IPS-NIHi11 (cell line): ENCODE results near the gene DSTYK.
"Not testable (repeated sequence)": the region's sequence is repeated elsewhere in the genome, so short reads cannot be mapped to it uniquely, and the experiment has no call there.

Experiments
- DNase-seq: peaks from one replicate; pipeline ENCODE4 v3.0.0; 2012; ENCODE audit warnings: mixed read lengths, low spot score

Gene DSTYK

DNA sequence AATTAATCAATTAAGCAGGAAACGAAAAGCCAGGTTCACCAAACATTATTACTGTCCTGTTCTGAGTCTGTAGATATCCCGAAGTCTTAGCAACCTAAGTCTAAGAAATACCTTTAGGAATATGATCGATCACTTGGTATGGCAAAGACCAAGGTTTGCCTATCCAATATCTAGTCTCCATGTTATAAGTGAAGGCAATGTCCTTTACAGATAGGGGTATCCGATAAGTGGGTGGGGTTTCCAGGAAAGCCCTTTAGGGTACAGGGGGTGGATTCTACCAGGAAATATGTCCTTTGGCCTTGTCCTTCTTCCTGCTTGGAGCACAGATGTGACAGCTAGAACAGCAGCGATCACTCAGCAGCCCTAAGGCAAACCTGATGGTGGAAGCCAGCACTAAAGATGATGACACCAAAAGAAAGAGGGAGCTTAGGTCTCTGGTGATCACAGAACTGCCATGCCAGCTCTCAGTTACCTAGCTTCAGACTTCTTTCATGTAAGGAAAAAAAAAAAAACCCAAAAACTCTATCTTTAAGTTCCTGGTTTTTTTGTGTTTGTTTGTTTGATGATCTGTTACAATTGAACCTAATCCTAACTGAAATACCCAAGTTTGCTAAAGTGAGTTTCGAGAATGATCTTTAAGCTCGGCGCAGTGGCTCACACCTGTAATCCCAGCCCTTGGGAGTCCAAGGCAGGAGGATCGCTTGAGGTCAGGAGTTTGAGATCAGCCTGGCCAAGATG lies 40.8 kb downstream of the DSTYK start:
- no peak for DNase-seq

GRCh38 chr1:205169248-205169647 lies 42.3 kb downstream of the DSTYK start:
- no peak for DNase-seq

DNA sequence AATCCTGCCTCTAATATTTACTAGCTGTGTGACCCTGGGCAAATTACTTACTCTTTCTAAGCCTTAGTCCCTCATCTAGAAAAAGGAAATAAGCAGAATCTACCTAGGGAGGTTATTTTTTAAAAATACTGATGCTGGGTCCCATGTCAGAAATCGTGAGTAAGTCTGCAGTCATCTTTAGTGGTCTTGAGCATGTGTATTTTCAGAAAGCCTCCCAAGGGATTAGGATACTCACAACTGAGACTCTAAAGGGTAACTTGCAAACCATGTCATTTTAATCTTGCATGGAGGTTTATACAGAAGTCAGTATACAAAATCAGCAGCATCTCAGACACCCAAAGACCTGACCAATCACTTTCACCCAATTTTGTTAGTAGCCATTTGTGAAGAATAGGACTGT lies 43.2 kb downstream of the DSTYK start:
- DNase-seq = no peak

GRCh38 chr1:205162301-205162700 lies 49.2 kb downstream of the DSTYK start:
- DNase-seq = no peak

- no peak for DNase-seq
Measured at GRCh38 chr1:205161076-205161475, 50.4 kb downstream of the DSTYK start.

GRCh38 chr1:205158048-205158616 lies 53.4 kb downstream of the DSTYK start:
- DNase-seq = no peak

DNA sequence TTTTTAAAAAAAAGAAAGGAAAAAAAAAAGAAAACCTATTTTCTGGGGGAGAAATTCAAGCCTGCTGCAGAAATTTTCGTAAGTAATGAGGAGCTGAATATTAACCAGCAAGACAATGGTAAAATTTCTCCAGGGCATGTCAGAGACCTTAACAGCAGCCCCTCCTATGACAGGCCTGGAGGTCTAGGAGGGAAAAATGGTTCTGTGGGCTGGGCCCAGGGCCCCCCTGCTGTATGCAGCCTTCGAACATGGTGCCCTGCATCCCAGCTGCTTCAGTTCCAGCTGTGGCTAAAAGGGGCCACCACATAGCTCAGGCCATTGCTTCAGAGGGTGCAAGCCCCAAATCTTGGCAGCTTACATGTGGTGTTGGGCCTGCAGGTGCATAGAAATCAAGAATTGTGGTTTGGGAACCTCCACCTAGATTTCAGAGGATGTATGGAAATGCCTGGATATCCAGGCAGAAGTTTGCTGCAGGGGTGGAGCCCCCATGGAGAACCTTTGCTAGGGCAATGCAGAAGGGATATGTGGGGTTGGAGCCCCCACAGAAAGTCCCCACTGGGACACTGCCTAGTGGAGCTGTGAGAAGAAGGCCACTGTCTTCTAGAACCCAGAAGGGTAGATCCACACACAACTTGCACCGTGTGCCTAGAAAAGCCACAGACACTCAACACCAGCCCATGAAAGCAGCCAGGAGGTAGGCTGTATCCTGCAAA lies 55.7 kb downstream of the DSTYK start:
- not testable (repeated sequence) for DNase-seq

DNA sequence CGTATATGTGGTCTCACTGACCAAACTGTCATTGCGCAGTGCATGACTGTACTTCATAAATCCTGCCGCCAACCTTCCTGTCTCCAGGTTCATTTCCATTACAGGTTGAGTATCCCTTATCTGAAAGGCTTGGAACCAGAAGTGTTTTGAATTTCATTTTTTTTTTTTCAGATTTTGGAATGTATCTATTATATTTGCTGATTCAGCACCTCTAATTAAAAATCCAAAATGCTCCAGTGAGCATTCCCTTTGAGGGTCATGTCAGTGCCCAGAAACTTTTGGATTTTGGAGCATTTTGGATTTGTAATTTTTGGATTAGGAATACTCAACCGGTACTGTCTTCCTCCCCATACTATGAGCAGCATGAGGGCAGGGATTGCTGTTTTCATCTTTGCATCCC lies 59.0 kb downstream of the DSTYK start:
- DNase-seq = no peak

DNA sequence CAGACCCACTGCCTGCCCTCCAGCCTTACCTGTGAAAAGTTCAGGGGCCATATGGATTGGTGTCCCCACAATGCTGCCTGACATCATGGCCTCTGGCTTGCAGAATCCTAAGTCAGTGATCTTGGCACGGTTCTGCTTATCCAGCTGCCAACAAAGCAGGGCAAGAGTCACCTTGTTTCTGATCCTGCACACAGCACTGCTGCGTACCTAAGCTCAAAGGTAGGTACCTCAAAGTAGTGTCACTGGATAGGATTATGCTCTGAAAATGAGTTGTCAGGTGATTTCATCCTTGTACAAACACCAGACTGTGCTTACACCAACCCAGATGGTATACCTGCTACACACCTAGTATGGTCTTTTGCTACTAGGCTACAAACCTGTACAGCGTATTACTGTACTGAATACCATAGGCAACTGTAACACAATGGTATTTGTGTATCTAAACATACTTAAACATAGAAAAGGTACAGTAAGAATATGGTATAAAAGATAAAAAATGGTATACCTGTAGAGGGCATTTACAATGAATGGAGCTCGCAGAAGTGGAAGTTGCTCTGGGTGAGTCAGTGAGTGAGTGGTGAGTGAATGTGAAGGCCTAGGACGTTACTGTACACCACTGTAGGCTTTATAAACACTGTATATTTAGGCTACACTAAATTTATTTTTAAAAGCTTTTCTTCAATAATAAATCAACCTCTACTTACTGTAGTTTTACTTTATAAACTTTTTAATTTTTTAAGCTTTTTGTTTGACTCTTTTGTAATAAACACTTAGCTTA lies 60.7 kb downstream of the DSTYK start:
- DNase-seq = no peak

- no peak for DNase-seq
Measured at GRCh38 chr1:205147191-205147835, 64.2 kb downstream of the DSTYK start.

GRCh38 chr1:205144751-205145150 lies 66.8 kb downstream of the DSTYK start:
- no peak for DNase-seq

DNA sequence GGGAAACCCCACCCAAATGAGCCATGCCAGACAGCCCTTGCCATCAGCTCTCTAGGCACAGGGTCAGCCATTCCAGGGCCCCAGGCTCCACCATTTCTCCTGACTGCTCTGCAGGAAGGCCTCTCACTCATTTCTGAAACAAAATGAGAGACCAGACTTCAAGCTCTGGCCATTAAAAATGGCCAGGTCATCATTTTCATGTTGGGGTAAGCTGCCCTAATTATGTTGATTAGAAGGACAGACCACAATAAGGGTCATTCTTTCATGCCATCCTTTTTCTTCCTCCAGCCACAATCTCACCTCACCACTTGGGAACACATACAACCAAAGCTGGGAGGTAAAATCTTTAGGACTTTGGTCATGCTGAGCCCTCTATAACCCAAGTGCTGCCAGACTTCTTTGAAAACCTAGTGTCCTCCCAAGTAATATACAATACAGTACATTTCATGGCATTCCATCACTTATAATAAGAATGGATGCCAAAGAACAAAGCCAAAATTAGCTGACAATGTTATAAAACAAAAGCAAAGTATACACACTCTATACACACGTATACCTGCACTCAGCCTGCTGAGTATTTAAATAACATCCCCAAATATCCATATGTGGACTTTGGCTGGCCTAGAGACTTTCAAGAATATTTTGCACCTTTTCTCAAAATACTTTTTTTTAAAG lies 67.3 kb downstream of the DSTYK start:
- no peak for DNase-seq

GRCh38 chr1:205142102-205142469 lies 69.4 kb downstream of the DSTYK start:
- no peak for DNase-seq

- DNase-seq = peak; percentile 80
Measured at GRCh38 chr1:205141236-205142101, 70.0 kb downstream of the DSTYK start.

- DNase-seq = no peak
Measured at GRCh38 chr1:205140113-205140512, 71.4 kb downstream of the DSTYK start.

GRCh38 chr1:205137901-205138300 lies 73.6 kb downstream of the DSTYK start:
- peak; percentile 22 for DNase-seq

GRCh38 chr1:205133287-205133686 lies 78.2 kb downstream of the DSTYK start:
- no peak for DNase-seq

DNA sequence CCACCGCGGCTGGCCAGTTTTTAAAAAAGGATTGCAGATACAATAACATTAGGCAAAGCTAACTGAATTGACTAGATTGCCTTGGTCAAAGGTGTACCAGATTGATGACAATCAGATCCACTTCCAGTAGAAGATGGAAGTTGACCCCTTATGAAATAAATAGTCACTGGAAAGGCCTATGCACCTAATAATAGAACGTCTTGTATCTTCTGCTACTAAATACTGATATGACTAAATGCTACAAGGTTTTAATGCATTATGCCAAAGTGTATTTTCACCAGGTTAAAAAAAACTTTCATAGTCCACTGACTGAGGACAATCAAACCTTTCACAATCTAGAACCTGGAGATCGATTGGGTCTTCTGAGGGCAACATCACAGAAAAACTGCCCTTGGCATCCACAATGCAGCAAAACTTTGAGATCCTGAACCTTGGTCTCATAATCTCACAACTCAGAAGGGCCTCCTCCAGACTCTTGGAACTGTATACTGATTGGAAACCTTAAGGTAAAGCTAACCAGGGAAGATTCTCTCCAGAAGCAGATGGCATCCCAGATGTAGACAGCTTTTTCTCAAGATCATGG lies 82.0 kb downstream of the DSTYK start:
- no peak for DNase-seq

GRCh38 chr1:205128050-205128449 lies 83.5 kb downstream of the DSTYK start:
- no peak for DNase-seq

- DNase-seq = no peak
Measured at GRCh38 chr1:205127646-205128045, 83.9 kb downstream of the DSTYK start.
